Ishikawa (cell line): Measurements from ENCODE around the gene CASTOR1.

Experiments used
- CEBPB ChIP-seq: IDR thresholded peaks from 2 replicates; pipeline ENCODE4 v1.6.1; 2012
- CREB1 ChIP-seq: IDR thresholded peaks from 2 replicates; pipeline ENCODE4 v1.6.1; 2012; ENCODE audit warnings: low read depth
- EGR1 ChIP-seq: IDR thresholded peaks from 2 replicates; pipeline ENCODE4 v1.6.1; 2012
- EP300 ChIP-seq: IDR thresholded peaks from 2 replicates; pipeline ENCODE4 v1.6.1; 2012; ENCODE audit warnings: borderline replicate concordance
- FOXM1 ChIP-seq: IDR thresholded peaks from 2 replicates; pipeline ENCODE4 v1.6.1; 2012; ENCODE audit warnings: low read depth, borderline replicate concordance
- NFIC ChIP-seq: IDR thresholded peaks from 2 replicates; pipeline ENCODE4 v1.6.1; 2012
- RAD21 ChIP-seq: IDR thresholded peaks from 2 replicates; pipeline ENCODE4 v1.6.1; 2012; ENCODE audit warnings: low read depth
- TAF1 ChIP-seq: IDR thresholded peaks from 2 replicates; pipeline ENCODE4 v1.6.1; 2012; ENCODE audit warnings: low read depth, mild to moderate bottlenecking
- TCF12 ChIP-seq: IDR thresholded peaks from 2 replicates; pipeline ENCODE4 v1.6.1; 2012; ENCODE audit warnings: low read depth
- TEAD4 ChIP-seq: IDR thresholded peaks from 2 replicates; pipeline ENCODE4 v1.6.1; 2012
- YY1 ChIP-seq: IDR thresholded peaks from 2 replicates; pipeline ENCODE4 v1.6.1; 2012; ENCODE audit warnings: low read depth
- ZBTB7A ChIP-seq: IDR thresholded peaks from 2 replicates; pipeline ENCODE4 v1.6.1; 2012; ENCODE audit warnings: low read depth
- TF ChIP-seq, protein P1 (sequence below): IDR thresholded peaks from 2 replicates; pipeline ENCODE4 v1.6.1; 2012; ENCODE audit warnings: low read depth, mild to moderate bottlenecking
- TF ChIP-seq, protein P2 (sequence below): IDR thresholded peaks from 2 replicates; pipeline ENCODE4 v1.6.1; 2012
- TF ChIP-seq, protein P3 (sequence below): IDR thresholded peaks from 2 replicates; pipeline ENCODE4 v1.6.1; 2012

Gene CASTOR1

DNA sequence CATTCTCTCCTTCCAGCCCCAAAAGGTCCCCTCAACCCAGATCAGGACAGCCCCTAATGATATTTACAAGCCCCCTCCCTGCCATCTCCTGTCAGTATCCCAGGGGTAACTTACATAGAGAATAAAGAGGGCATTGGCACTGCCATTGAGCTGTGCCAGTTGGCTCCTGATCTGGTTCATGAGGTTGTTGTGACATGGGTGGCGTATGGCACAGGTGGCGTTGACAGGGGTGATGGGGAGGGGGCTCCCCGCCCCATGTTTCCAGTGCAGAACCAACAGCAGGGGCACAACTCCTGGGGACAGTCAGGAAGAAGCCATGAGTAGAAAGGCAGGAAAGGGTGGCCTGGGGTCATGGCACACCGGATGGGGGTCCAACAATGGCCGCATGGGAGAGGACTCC, 44.7 kb downstream of the CASTOR1 start:
- TF ChIP-seq YY1 (no peak), CEBPB (no peak), TCF12 (no peak), TEAD4 (no peak), EGR1 (no peak), ZBTB7A (no peak), RAD21 (no peak), CREB1 (no peak), FOXM1 (no peak), NFIC (no peak), TAF1 (no peak)
- TF ChIP-seq, protein P1, sequence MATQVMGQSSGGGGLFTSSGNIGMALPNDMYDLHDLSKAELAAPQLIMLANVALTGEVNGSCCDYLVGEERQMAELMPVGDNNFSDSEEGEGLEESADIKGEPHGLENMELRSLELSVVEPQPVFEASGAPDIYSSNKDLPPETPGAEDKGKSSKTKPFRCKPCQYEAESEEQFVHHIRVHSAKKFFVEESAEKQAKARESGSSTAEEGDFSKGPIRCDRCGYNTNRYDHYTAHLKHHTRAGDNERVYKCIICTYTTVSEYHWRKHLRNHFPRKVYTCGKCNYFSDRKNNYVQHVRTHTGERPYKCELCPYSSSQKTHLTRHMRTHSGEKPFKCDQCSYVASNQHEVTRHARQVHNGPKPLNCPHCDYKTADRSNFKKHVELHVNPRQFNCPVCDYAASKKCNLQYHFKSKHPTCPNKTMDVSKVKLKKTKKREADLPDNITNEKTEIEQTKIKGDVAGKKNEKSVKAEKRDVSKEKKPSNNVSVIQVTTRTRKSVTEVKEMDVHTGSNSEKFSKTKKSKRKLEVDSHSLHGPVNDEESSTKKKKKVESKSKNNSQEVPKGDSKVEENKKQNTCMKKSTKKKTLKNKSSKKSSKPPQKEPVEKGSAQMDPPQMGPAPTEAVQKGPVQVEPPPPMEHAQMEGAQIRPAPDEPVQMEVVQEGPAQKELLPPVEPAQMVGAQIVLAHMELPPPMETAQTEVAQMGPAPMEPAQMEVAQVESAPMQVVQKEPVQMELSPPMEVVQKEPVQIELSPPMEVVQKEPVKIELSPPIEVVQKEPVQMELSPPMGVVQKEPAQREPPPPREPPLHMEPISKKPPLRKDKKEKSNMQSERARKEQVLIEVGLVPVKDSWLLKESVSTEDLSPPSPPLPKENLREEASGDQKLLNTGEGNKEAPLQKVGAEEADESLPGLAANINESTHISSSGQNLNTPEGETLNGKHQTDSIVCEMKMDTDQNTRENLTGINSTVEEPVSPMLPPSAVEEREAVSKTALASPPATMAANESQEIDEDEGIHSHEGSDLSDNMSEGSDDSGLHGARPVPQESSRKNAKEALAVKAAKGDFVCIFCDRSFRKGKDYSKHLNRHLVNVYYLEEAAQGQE = no peak
- TF ChIP-seq, protein P2, sequence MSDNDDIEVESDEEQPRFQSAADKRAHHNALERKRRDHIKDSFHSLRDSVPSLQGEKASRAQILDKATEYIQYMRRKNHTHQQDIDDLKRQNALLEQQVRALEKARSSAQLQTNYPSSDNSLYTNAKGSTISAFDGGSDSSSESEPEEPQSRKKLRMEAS = no peak
- TF ChIP-seq, protein P3, sequence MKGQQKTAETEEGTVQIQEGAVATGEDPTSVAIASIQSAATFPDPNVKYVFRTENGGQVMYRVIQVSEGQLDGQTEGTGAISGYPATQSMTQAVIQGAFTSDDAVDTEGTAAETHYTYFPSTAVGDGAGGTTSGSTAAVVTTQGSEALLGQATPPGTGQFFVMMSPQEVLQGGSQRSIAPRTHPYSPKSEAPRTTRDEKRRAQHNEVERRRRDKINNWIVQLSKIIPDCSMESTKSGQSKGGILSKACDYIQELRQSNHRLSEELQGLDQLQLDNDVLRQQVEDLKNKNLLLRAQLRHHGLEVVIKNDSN = no peak

DNA sequence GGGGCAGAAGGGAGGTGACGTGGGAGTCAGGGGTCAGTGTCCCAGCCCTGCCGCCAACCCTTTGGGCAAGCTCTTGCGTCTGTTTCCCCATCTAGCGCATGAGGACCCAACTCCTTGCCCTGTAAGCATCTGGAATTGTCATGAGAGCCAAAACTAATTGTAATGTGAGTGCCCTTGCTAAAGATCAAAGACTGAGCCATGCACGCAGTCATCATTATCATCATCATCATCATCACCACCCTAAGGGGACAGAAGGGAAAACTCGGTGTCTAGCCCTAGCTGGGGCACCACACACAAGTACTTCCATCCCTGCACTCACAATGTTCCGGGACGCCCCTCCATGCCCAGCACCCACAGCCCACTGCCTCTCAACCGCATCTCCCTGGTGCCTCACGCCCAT, 45.2 kb downstream of the CASTOR1 start:
- no peak for TF ChIP-seq TEAD4
- TF ChIP-seq CREB1 = no peak
- TF ChIP-seq RAD21 = no peak
- TF ChIP-seq FOXM1 = no peak
- TF ChIP-seq TCF12 = no peak
- TF ChIP-seq, protein P1 = no peak
- TF ChIP-seq EGR1 = no peak
- TF ChIP-seq TAF1 = no peak
- no peak for TF ChIP-seq ZBTB7A
- TF ChIP-seq NFIC = no peak
- TF ChIP-seq CEBPB = no peak
- TF ChIP-seq, protein P3 = no peak

DNA sequence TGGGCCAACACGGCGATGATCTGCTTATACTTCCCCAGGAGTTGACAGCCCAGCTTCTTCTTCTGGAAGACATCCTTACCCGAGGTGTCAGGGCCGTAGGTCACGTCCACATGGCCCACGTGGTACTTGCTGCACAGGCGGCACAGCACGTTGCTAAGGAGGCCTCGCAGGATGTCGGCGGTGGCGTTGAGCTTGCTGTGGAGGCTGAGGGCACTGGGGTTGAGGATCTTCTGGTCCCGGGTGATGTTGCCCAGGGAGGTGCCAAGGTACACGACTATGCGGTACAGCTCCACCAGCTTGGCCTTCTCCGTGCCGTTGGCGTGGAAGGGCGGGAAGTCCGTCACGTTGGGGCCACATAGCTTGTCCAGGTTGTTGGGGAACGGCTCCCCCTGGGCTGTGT, 45.6 kb downstream of the CASTOR1 start:
- TF ChIP-seq NFIC (no peak), RAD21 (no peak), CREB1 (no peak), YY1 (no peak), TAF1 (no peak), EGR1 (no peak), FOXM1 (no peak), TCF12 (no peak), CEBPB (no peak), ZBTB7A (no peak), EP300 (no peak), TEAD4 (no peak)
- TF ChIP-seq, protein P1 = no peak
- TF ChIP-seq, protein P3 = no peak
- TF ChIP-seq, protein P2 = no peak

DNA sequence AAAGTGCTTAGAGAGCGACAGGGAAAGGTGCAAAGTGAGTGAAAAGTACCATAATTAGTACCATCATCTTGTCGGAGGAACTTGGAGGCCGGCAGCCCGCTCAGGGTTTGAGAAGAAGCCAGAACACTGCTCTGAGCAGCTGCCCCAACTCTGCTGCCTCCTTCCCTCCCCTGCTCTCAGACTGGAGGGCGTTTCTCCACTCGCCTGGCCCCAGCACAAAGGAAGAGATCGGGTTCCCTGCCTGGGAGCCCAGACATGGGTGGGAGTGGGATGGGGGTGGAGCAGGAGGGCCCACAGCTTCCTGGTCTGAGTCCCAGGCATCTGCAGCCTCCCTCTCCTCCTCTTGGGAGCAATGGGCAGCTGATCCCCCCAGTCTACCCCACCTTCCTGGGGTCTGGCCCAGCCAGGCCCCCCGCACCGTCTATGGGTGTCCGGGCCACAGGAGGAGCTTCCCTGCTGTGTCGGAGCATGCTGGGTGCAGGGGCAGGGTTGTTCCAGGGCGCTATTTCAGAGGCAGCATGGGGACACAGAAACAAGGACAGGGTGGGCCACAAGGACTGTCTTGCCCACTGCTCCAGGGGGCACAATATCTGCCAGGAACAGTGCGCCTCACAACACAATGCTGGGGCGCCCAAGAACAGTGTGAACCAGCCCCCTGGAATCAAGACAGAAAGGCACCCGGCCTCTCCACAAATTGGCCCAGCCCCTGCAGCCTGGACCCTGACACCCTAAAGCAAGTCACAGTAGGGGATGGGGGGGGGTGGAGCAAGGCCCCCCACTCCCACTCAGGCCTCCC, 47.5 kb downstream of the CASTOR1 start:
- no peak for TF ChIP-seq RAD21
- 0 out of 2 replicates have a peak, but pooled peaks have one; percentile 46 for TF ChIP-seq TCF12
- peak; percentile 46; the same call in 1 of the 2 replicates for TF ChIP-seq EP300
